Measurements from ENCODE around the gene ANKRD16.

The ANKRD16 gene

GRCh38 chr10:5896208-5897052 lies 6.7 kb upstream of the ANKRD16 start:
- DNase-seq (ENCODE audit: extremely low read depth, low read depth): no peak

GRCh38 chr10:5895804-5896203 lies 6.1 kb upstream of the ANKRD16 start:
- DNase-seq (ENCODE audit: extremely low read depth, low read depth): no peak
- TF ChIP-seq CTCF (IDR thresholded peaks at IDR 0.05; ENCODE audit: low read depth, low read length): no peak

More at GRCh38 chr10:5896208-5897052, 6.7 kb upstream of the ANKRD16 start:
- no peak for TF ChIP-seq CTCF (IDR thresholded peaks at IDR 0.05; ENCODE audit: low read depth, low read length)

GRCh38 chr10:5895365-5895764 lies 5.7 kb upstream of the ANKRD16 start:
- no peak for TF ChIP-seq CTCF (IDR thresholded peaks at IDR 0.05; ENCODE audit: low read depth, low read length)
- DNase-seq (ENCODE audit: extremely low read depth, low read depth): no peak

GRCh38 chr10:5894873-5895272 lies 5.2 kb upstream of the ANKRD16 start:
- DNase-seq (ENCODE audit: extremely low read depth, low read depth): no peak
- TF ChIP-seq CTCF (IDR thresholded peaks at IDR 0.05; ENCODE audit: low read depth, low read length): no peak

- TF ChIP-seq CTCF (IDR thresholded peaks at IDR 0.05; ENCODE audit: low read depth, low read length): no peak
- no peak for DNase-seq (ENCODE audit: extremely low read depth, low read depth)
Observed at GRCh38 chr10:5894403-5894802, 4.7 kb upstream of the ANKRD16 start.

- no peak for TF ChIP-seq CTCF (IDR thresholded peaks at IDR 0.05; ENCODE audit: low read depth, low read length)
- DNase-seq (ENCODE audit: extremely low read depth, low read depth): no peak
Observed at GRCh38 chr10:5893321-5893720, 3.6 kb upstream of the ANKRD16 start.

GRCh38 chr10:5892007-5892406 lies 2.3 kb upstream of the ANKRD16 start:
- no peak for TF ChIP-seq CTCF (IDR thresholded peaks at IDR 0.05; ENCODE audit: low read depth, low read length)
- DNase-seq (ENCODE audit: extremely low read depth, low read depth): no peak

Data from AG09319 (cell line).